Ovary (tissue), 9 donors: Measurements from ENCODE around the gene KRT28. TPM values are rescaled to one million over a fixed set of nuclear protein-coding genes. Genes with fewer than 3 reads are reported as not detected.

Experiments
- DNase-seq, 5 donors: peaks; one replicate each; pipeline ENCODE4 v3.0.0-alpha.2; 2019 to 2020
- H3K27ac ChIP-seq, 2 donors: fragments of 200-600 bp; one replicate each; pipeline versions ENCODE4 v1.5.1 to v1.8.0; 2019 to 2022
- H3K27me3 ChIP-seq: fragments of 200-600 bp; one replicate; pipeline ENCODE4 v1.8.0; 2022
- H3K36me3 ChIP-seq: fragments of 200-600 bp; sonication (generic); one replicate; pipeline ENCODE4 v1.5.1; 2019
- H3K4me1 ChIP-seq: one replicate; pipeline ENCODE4 v1.8.1; 2013; ENCODE audit warnings: mild to moderate bottlenecking, moderate library complexity; ENCODE audit not compliant: insufficient read depth
- H3K4me3 ChIP-seq: fragments of 200-600 bp; sonication (generic); one replicate; pipeline ENCODE4 v1.5.1; 2017
- H3K9me3 ChIP-seq, 2 donors: fragments of 200-600 bp in 1 of 2; sonication (generic) in 1 of 2; one replicate each; pipeline versions ENCODE4 v1.5.1 to v1.8.1; 2013 to 2019; ENCODE audit warnings: mild to moderate bottlenecking in 1 of 2, moderate library complexity in 1 of 2
- EP300 ChIP-seq: sonication (generic); formaldehyde crosslinking; IDR thresholded peaks from one replicate; pipeline ENCODE4 v1.6.1; 2017; ENCODE audit warnings: antibody characterized with exemption
- POLR2A ChIP-seq: fragments of 450-650 bp; IDR thresholded peaks from one replicate; pipeline ENCODE4 v1.6.1; 2017; ENCODE audit warnings: antibody characterized with exemption, mild to moderate bottlenecking, moderate library complexity
- WGBS, 3 donors: extraction: QIAGEN DNeasy Blood & Tissue Kit in 1 of 3; methylation state at CpG; one replicate each; pipeline versions ENCODE4 v1.1.5 to v1.1.7; 2013 to 2017; 5-methylcytosine and 5-hydroxymethylcytosine counted together
- intact Hi-C, 4 donors: fragments of 100-400 bp; cut with DNase I; formaldehyde crosslinking; loops; one replicate each; pipeline versions ENCODE4 v1.11.0 to v1.15.1; 2022 to 2023
- polyA plus RNA-seq, 2 donors: library from polyadenylated mRNA; stranded (reverse); fragments of 200-250 nt in 1 of 2; fragments of 350-450 nt in 1 of 2; fragmentation: Illumina TruSeq in 1 of 2; extraction: RNeasy Lipid Tissue Mini Kit (QIAGEN cat#74804) in 1 of 2; gene quantifications; one replicate each; pipeline ENCODE4 v1.2.3, GENCODE V29; 2013 to 2014
- total RNA-seq, 7 donors: library from RNA; depleted of rRNA in 2 of 7; stranded (reverse); fragments of >200 nt in 2 of 7; fragmentation: NEBNext Ultra II Directional in 3 of 7; extraction: Animal tissue kit (Norgen Biotek cat#: 25700) in 3 of 7; gene quantifications; one replicate each; pipeline versions ENCODE4 v1.1.0 to v1.2.4, GENCODE V29; 2016 to 2023
- TF ChIP-seq, protein P1 (sequence below), 3 donors: fragments of 450-650 bp in 2 of 3; fragments of 200-600 bp in 1 of 3; IDR thresholded peaks; one replicate each; pipeline versions ENCODE4 v1.5.1 to v1.8.0; 2016 to 2022; ENCODE audit warnings: antibody characterized with exemption in 3 of 3, mild to moderate bottlenecking in 1 of 3
- donor health status: DM: no; HTN: no; CAD: no; lungs with moderate emphysema.
- donor health status: DM: no; HTN: no; CAD: no.
- donor health status: Bipolar disorder and iron deficiency.
- donor health status: DM: yes; HTN: yes; CAD: no.
- donor health status: DM: no; HTN: no; CAD: no.
- donor health status: DM: yes; HTN: yes; CAD: no.

Gene KRT28
- total and polyA plus RNA-seq, 9 donors: not detected

DNA sequence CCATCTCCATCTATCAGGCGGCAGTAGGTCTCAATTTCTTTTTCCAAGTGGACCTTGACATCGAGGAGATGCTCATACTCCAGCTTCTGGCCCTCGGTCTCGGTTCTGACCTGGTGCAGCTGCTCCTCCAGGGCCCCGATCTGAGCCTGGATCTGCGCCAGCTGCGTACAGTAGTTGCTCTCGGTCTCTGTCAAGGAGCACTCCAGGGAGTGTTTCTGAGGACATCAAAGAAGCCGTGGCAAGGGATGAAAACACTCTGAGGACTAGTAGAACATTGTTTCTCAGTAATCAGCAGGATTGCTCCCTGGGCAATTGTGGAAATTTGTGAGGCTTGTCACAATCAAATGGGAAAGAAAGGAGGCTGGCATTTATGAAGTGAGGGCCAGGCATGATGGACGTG is 5.9 kb downstream of the KRT28 start:
- DNase-seq: no peak
- H3K27ac ChIP-seq: no peak overlapping the region
- no peaks in the 10 kb centered on the region for H3K9me3 ChIP-seq
- H3K4me3 ChIP-seq: no peak overlapping the region
- 27 to 39% (median 28%) methylated on average over 10 of the region's 10 CpGs for WGBS, 3 donors
- intact Hi-C loops: loop anchor here in 2 of 4 donors (5.0 to 10.0 kb wide), 2 partner anchors 169 to 177 kb away; no protein-coding TSS in a partner anchor
- TF ChIP-seq POLR2A (no peak), EP300 (no peak)
- TF ChIP-seq, protein P1, sequence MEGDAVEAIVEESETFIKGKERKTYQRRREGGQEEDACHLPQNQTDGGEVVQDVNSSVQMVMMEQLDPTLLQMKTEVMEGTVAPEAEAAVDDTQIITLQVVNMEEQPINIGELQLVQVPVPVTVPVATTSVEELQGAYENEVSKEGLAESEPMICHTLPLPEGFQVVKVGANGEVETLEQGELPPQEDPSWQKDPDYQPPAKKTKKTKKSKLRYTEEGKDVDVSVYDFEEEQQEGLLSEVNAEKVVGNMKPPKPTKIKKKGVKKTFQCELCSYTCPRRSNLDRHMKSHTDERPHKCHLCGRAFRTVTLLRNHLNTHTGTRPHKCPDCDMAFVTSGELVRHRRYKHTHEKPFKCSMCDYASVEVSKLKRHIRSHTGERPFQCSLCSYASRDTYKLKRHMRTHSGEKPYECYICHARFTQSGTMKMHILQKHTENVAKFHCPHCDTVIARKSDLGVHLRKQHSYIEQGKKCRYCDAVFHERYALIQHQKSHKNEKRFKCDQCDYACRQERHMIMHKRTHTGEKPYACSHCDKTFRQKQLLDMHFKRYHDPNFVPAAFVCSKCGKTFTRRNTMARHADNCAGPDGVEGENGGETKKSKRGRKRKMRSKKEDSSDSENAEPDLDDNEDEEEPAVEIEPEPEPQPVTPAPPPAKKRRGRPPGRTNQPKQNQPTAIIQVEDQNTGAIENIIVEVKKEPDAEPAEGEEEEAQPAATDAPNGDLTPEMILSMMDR (IDR thresholded peaks at IDR 0.05): no peak
- peaks cover 1% of the 10 kb centered on the region for H3K4me1 ChIP-seq
- H3K27me3 ChIP-seq: no peaks in the 10 kb centered on the region
- H3K36me3 ChIP-seq: no peaks in the 10 kb centered on the region

DNA sequence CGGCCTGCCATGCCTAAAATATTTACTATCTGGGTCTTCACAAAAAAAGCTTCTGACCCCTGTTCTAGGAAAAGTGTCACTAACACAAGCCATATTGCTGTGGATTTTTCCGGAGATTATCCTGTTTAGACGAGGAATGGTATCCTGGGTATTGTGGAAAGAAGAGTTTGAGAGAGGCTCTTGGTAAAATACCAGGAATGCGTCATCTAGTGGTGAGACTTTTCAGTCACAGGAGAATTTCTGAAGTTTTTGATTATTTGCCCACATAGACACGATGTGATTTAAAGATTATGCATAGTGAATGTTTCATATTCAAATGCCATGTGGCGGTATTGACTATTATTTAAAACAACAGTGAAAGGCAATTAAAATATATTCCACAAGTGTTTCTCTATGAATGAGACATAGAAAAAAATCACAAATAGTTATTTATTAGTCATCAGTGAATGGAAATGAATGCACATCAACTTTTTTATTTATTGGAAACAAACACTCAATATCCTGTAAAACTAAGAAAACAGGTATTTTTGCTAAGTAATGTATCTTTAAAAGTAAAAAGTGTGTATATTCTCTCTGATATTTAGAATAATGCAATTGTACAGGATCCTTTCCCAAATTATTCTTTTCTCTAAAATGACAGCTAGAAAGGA is 7.8 kb downstream of the KRT28 start:
- Histone ChIP-seq H3K36me3 (no peaks in the 10 kb centered on the region), H3K27ac (no peak overlapping the region), H3K4me3 (no peak overlapping the region), H3K27me3 (no peaks in the 10 kb centered on the region), H3K9me3 (no peaks in the 10 kb centered on the region), H3K4me1 (peaks cover 1% of the 10 kb centered on the region)
- intact Hi-C loops: loop anchor here in 2 of 4 donors (5.0 to 10.0 kb wide), 2 partner anchors 167 to 175 kb away; no protein-coding TSS in a partner anchor
- 23 to 30% (median 25%) methylated on average over 6 of the region's 6 CpGs for WGBS, 3 donors
- TF ChIP-seq, protein P1 (IDR thresholded peaks at IDR 0.05): peak in 2 of 3 donors; percentile 21 to 49
- TF ChIP-seq POLR2A: no peak
- TF ChIP-seq EP300: no peak
- DNase-seq: no peak

DNA sequence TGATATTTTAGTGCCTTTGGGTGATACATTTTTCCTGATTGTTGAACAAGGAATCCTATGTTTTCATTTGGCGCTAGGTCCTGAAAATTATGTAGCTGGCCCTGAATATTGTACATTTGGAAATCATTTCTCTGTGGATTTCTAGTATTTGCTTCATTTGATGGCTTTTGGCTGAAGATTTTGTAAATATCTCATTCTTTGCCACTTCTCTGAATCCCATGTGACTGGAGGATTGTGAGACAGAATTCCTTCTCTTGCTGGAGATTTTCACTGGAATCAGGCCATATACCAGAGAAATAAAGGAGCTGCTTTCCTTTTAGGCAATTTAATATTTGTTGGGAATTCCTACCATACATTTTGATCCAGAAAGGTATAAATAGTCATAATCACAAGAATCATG is 8.6 kb downstream of the KRT28 start:
- WGBS, 3 donors: 12 to 26% (median 18%) methylated on average over 1 of the region's 1 CpG
- no peak overlapping the region for H3K27ac ChIP-seq
- H3K27me3 ChIP-seq: no peaks in the 10 kb centered on the region
- H3K4me3 ChIP-seq: no peak overlapping the region
- TF ChIP-seq POLR2A (no peak), EP300 (no peak)
- no peaks in the 10 kb centered on the region for H3K9me3 ChIP-seq
- no peaks in the 10 kb centered on the region for H3K36me3 ChIP-seq
- no peak for DNase-seq
- H3K4me1 ChIP-seq: peaks cover 1% of the 10 kb centered on the region
- intact Hi-C loops: loop anchor here in 2 of 4 donors (5.0 to 10.0 kb wide), 2 partner anchors 166 to 174 kb away; no protein-coding TSS in a partner anchor

DNA sequence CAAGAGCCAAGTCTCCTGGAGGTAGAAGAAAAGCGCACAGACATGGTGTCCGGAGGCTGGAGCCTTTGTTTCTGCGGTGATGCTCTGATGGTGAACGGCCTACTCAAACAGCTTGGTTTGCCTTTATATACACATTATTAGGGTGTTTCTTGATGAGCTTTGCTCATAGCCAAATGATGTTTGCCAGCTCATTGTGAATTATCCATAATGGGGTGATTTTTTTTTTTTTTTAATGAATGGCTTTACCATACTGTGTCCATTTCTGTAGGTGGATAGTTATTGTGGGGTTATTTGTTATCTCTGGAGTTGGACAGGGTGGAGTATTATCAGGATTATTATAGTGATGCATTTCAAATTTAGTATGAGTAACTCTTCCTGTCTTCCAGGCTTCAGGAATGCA is 17.3 kb downstream of the KRT28 start, which contains the start of gene KRT27:
Gene KRT27, minus strand, starts transcription at position 101 of the 400 bp plus-strand sequence. Its CDS starts 57 bp downstream, at position 44.
- intact Hi-C loops: no loop called here
- Histone ChIP-seq H3K4me1 (no peaks in the 10 kb centered on the region), H3K9me3 (no peaks in the 10 kb centered on the region), H3K27ac (no peak within 1 kb of the TSS), H3K36me3 (no peaks in the 10 kb centered on the region), H3K4me3 (no peak within 1 kb of the TSS), H3K27me3 (no peaks in the 10 kb centered on the region)
- DNase-seq: no peak
- 97 to 98% (median 98%) methylated on average over 4 of the region's 4 CpGs for WGBS, 3 donors
- TF ChIP-seq, protein P1 (IDR thresholded peaks at IDR 0.05): no peak
- no peak for TF ChIP-seq EP300
- no peak for TF ChIP-seq POLR2A
